ENCODE measurements around the gene SPOCD1. TPM values are rescaled to one million over a fixed set of nuclear protein-coding genes. Genes with fewer than 3 reads are reported as not detected.

Gene SPOCD1
- total RNA-seq, 3 donors from 2014 or later = 0.15 to 11.1 (median 1.1) TPM

DNA sequence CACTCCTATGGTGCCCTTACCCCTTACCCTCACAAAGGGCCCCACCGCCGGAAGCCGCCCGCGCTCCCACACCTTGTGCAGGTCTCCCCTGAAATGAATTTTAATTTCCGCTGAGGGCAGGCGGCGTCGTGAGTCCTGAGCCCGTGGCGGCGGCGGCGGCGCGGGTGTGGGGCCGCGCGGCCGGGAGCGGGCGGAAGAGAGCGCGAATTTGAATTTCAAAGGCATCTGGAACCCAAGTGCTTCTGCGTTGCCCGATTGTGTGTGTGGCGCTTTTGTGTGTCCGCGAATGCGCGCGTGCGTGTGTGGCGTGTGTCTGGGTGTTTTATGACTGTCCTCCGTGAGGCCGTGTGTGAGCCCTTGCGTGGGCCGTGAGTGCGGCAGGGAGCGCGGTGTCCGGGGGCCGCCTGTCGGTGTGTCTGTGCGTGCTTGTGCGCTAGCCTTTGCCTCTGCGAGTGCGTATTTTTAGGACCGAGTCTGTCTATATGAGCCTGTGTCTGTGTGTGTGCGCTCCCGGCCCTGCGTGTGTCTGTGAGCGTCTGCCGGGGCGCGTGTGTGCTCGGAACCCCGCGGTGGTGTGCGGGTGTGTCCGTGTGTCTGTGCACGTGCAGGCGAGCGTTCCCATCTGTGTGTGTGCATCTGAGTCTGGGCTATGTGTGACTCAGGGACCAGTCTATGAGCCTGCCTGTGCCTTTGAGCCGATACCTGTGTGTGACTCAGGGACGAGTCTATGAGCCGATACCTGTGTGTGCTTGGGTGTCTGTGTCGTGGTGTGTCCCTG lies 43.7 kb downstream of the SPOCD1 start:
- TF ChIP-seq POLR2AphosphoS5 (IDR thresholded peaks at IDR 0.05) (no peak), POLR2A (IDR thresholded peaks at IDR 0.05) (no peak)
- TF ChIP-seq, protein P1, sequence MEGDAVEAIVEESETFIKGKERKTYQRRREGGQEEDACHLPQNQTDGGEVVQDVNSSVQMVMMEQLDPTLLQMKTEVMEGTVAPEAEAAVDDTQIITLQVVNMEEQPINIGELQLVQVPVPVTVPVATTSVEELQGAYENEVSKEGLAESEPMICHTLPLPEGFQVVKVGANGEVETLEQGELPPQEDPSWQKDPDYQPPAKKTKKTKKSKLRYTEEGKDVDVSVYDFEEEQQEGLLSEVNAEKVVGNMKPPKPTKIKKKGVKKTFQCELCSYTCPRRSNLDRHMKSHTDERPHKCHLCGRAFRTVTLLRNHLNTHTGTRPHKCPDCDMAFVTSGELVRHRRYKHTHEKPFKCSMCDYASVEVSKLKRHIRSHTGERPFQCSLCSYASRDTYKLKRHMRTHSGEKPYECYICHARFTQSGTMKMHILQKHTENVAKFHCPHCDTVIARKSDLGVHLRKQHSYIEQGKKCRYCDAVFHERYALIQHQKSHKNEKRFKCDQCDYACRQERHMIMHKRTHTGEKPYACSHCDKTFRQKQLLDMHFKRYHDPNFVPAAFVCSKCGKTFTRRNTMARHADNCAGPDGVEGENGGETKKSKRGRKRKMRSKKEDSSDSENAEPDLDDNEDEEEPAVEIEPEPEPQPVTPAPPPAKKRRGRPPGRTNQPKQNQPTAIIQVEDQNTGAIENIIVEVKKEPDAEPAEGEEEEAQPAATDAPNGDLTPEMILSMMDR (IDR thresholded peaks at IDR 0.05) = no peak
- no peaks in the 10 kb centered on the region for H3K9me3 ChIP-seq
- H3K27ac ChIP-seq = no peak overlapping the region
- H3K27me3 ChIP-seq = peaks cover 0 to 25% of the 10 kb centered on the region in 2 donors
- DNase-seq (ENCODE audit: low spot score in 2 of 2) = no peak
- no peaks in the 10 kb centered on the region for H3K36me3 ChIP-seq
- peak overlapping the region in 2 of 3 donors; percentile 26 to 56 for H3K4me3 ChIP-seq
- peaks cover 5 to 15% of the 10 kb centered on the region in 2 donors for H3K4me1 ChIP-seq
- intact Hi-C loops (cut with DNase I; ENCODE audit: low total_unique reads) = no loop called here

DNA sequence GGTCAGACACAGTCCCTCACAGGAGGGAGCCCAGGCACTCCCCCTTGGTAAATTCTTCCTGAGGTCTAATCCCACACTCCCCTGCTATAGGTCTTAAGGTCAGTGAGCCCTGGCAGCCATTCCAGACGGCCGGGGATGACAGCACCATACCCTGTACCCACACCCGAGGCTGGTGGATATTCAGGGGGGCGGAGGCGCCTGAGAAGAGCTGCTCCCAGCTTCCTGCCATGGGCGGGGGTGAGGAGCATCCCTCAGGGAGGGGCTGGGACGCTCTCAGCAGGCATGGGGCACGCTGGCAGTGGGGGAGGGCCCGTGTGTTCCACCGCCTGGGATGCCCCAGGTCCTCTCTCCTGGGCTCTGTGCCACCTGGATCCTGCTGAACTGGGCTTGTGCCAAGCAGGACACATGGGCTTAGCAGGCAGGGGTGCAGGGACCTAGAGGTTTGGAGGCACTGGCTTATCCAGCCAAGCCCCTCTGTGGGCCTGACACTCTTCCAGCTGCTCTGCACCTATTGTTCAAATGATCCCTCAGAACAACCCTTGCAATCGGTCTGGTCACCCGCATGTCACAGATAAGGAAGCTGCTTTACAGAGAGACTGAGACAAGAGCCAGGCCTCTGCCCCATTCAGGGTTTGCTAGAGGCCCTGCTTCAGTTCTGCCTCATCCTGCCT lies 46.0 kb downstream of the SPOCD1 start:
- Histone ChIP-seq H3K27me3 (peaks cover 0 to 25% of the 10 kb centered on the region in 2 donors), H3K36me3 (no peaks in the 10 kb centered on the region), H3K4me3 (no peak overlapping the region), H3K4me1 (peaks cover 5 to 15% of the 10 kb centered on the region in 2 donors), H3K27ac (no peak overlapping the region), H3K9me3 (no peaks in the 10 kb centered on the region)
- TF ChIP-seq POLR2A (IDR thresholded peaks at IDR 0.05) = no peak
- TF ChIP-seq, protein P1 (IDR thresholded peaks at IDR 0.05) = no peak
- no peak for TF ChIP-seq POLR2AphosphoS5 (IDR thresholded peaks at IDR 0.05)
- intact Hi-C loops (cut with DNase I; ENCODE audit: low total_unique reads) = no loop called here
- DNase-seq (ENCODE audit: low spot score in 2 of 2) = peak; percentile 60 to 87

DNA sequence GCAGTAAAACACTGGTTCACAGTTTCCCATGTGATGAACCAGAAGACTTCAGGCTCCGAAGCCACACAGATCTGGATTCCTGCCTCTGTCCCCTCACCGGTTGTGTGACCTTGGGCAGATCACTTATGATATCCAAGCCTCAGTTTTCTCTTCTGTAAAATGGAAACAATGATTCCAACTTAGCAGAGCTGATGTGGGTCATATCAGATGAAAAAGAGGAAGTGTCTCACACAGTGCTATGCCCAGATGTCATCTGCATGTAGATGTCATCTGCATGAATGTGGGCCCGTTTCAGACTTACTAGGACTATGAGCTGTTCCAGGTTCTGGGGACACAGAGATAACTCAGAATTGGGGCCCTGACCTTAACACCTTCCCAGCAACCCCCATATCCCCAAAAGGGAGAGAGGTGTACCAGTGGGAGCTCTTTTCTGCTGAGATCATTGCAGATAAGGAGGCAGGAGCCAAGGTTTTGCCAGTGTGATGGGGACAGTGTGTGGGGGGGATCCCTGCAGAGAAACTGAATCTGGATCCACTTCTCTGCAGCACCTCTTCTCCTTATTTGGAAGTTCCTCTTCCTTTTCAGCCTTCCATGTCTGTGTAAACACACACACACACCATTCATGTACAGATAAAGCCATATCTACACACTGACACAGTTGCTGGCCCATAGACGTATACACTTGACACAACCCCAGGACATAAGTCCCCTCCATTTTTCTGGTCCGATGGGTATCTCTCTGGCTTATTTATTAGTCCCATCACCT lies 46.7 kb downstream of the SPOCD1 start:
- Histone ChIP-seq H3K4me3 (no peak overlapping the region), H3K27me3 (peaks cover 0 to 23% of the 10 kb centered on the region in 2 donors), H3K9me3 (no peaks in the 10 kb centered on the region), H3K4me1 (peaks cover 8 to 15% of the 10 kb centered on the region in 2 donors), H3K36me3 (no peaks in the 10 kb centered on the region), H3K27ac (no peak overlapping the region)
- no peak for TF ChIP-seq POLR2AphosphoS5 (IDR thresholded peaks at IDR 0.05)
- intact Hi-C loops (cut with DNase I; ENCODE audit: low total_unique reads) = no loop called here
- no peak for DNase-seq (ENCODE audit: low spot score in 2 of 2)

DNA sequence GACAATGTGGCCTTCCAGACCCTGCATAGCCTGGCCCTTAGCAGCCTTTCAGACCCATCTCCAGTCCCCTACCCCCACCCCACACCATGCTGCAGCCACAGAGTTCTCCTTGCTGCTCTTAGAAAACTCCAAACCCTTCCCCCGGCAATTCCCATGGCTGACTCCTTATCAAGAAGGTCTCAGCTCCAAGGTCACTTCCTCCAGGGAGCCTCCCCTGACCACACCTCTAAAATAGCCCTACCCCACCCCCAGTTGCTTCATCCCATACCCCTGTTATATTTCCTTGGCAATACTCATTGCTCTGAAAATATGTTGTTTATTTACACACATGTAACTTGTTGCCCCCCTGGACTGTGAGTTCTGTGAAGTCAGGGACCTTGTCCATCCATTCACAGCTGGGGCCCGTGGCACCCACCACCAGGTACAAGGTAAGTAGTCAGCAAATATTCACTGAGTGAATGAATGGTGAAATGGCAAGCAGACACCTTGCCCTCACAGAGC lies 47.4 kb downstream of the SPOCD1 start:
- no peaks in the 10 kb centered on the region for H3K36me3 ChIP-seq
- H3K9me3 ChIP-seq = no peaks in the 10 kb centered on the region
- peaks cover 8 to 17% of the 10 kb centered on the region in 2 donors for H3K4me1 ChIP-seq
- H3K27ac ChIP-seq = no peak overlapping the region
- peaks cover 0 to 17% of the 10 kb centered on the region in 2 donors for H3K27me3 ChIP-seq
- TF ChIP-seq, protein P1 (IDR thresholded peaks at IDR 0.05) = no peak
- TF ChIP-seq POLR2A (IDR thresholded peaks at IDR 0.05) (no peak), POLR2AphosphoS5 (IDR thresholded peaks at IDR 0.05) (no peak)
- DNase-seq (ENCODE audit: low spot score in 2 of 2) = no peak
- intact Hi-C loops (cut with DNase I; ENCODE audit: low total_unique reads) = no loop called here
- no peak overlapping the region for H3K4me3 ChIP-seq

DNA sequence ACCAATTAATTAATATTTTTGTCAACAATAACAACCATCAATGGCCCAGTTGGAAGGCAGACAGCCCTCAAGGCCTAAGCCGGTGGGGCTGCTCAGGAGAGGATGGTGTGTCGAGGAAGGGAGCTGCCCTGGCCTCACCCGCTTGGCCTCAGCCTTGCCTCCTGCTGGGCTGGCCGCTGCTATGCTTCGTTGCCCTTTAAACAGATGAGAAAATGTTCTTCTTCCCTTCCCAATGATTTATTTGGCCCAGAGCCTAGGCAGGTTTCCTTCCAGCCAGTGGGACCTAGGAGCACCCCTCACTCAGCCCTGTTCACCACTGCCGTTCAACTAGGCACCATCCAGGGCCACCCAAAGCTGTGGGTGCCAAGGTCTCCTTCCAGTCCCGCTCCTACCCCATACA lies 48.6 kb downstream of the SPOCD1 start:
- Histone ChIP-seq H3K27me3 (peaks cover 0 to 9% of the 10 kb centered on the region in 2 donors), H3K4me3 (no peak overlapping the region), H3K36me3 (no peaks in the 10 kb centered on the region), H3K27ac (no peak overlapping the region), H3K4me1 (peaks cover 10 to 17% of the 10 kb centered on the region in 2 donors), H3K9me3 (no peaks in the 10 kb centered on the region)
- intact Hi-C loops (cut with DNase I; ENCODE audit: low total_unique reads) = no loop called here
- DNase-seq (ENCODE audit: low spot score in 2 of 2) = no peak
- TF ChIP-seq, protein P1 (IDR thresholded peaks at IDR 0.05) = no peak
- TF ChIP-seq POLR2A (IDR thresholded peaks at IDR 0.05) = no peak
- no peak for TF ChIP-seq POLR2AphosphoS5 (IDR thresholded peaks at IDR 0.05)
